ENCODE data around the gene MACROD1.
"Not testable (repeated sequence)": the region's sequence is repeated elsewhere in the genome, so short reads cannot be mapped to it uniquely, and the experiment has no call there.

MACROD1 gene

DNA sequence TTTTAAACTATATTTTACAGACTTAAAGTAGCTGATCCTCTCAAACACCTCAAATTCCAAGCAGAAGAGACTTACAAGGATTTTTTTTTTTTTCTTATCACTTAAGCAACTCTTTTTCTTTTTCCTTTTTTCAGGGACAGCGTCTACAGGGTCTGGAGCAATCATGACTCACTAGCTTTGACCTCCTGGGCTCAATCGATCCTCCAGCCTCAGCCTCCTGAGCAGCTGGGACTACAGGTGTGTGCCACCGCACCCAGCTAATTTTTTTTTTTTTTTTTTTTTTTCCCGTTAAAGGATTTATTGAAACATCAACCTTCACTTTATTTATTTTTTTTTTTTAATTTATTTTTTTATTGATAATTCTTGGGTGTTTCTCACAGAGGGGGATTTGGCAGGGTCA is 4.5 kb upstream of the MACROD1 start:
- Histone ChIP-seq H3K9me3 (ENCODE audit: severe bottlenecking) (peaks cover 2% of the 10 kb centered on the region), H3K36me3 (ENCODE audit: low read depth) (no peaks in the 10 kb centered on the region), H3K27ac (ENCODE audit: poor library complexity, severe bottlenecking) (no peak overlapping the region), H3K4me1 (ENCODE audit: insufficient read depth, poor library complexity, severe bottlenecking) (peaks cover 3% of the 10 kb centered on the region), H3K4me3 (ENCODE audit: severe bottlenecking) (no peak overlapping the region), H3K27me3 (ENCODE audit: insufficient read depth, poor library complexity, severe bottlenecking) (no peaks in the 10 kb centered on the region)
- ATAC-seq (ENCODE audit: low read depth), result no peak
- DNase-seq (ENCODE audit: low spot score), result no peak
- TF ChIP-seq, protein P1, sequence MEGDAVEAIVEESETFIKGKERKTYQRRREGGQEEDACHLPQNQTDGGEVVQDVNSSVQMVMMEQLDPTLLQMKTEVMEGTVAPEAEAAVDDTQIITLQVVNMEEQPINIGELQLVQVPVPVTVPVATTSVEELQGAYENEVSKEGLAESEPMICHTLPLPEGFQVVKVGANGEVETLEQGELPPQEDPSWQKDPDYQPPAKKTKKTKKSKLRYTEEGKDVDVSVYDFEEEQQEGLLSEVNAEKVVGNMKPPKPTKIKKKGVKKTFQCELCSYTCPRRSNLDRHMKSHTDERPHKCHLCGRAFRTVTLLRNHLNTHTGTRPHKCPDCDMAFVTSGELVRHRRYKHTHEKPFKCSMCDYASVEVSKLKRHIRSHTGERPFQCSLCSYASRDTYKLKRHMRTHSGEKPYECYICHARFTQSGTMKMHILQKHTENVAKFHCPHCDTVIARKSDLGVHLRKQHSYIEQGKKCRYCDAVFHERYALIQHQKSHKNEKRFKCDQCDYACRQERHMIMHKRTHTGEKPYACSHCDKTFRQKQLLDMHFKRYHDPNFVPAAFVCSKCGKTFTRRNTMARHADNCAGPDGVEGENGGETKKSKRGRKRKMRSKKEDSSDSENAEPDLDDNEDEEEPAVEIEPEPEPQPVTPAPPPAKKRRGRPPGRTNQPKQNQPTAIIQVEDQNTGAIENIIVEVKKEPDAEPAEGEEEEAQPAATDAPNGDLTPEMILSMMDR (IDR thresholded peaks at IDR 0.05; ENCODE audit: poor library complexity, severe bottlenecking), result no peak

DNA sequence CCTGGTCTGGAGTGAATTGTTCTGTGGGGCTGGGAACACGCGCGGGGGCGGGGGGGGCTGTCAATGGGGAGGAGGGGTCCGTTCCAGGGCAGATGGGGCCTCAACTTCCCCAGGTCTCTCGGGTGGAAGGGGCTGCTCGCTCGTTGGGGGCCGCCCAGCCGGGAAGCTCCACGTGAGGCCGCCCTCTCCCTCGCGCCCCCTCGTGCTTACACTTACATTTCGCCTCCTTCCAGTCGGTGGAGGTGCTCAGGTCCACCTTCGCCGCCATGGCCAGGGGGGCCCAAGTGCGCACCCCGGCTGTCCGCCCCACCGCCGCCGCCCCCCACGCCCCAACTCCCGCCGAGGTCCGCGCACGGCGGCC is 452 bp downstream of the MACROD1 start:
- H3K27ac ChIP-seq (ENCODE audit: poor library complexity, severe bottlenecking), result peak overlapping the region; percentile 35
- no peaks in the 10 kb centered on the region for H3K9me3 ChIP-seq (ENCODE audit: severe bottlenecking)
- ATAC-seq (ENCODE audit: low read depth), result peak; percentile 23; the same call in 2 of the 3 replicates

DNA sequence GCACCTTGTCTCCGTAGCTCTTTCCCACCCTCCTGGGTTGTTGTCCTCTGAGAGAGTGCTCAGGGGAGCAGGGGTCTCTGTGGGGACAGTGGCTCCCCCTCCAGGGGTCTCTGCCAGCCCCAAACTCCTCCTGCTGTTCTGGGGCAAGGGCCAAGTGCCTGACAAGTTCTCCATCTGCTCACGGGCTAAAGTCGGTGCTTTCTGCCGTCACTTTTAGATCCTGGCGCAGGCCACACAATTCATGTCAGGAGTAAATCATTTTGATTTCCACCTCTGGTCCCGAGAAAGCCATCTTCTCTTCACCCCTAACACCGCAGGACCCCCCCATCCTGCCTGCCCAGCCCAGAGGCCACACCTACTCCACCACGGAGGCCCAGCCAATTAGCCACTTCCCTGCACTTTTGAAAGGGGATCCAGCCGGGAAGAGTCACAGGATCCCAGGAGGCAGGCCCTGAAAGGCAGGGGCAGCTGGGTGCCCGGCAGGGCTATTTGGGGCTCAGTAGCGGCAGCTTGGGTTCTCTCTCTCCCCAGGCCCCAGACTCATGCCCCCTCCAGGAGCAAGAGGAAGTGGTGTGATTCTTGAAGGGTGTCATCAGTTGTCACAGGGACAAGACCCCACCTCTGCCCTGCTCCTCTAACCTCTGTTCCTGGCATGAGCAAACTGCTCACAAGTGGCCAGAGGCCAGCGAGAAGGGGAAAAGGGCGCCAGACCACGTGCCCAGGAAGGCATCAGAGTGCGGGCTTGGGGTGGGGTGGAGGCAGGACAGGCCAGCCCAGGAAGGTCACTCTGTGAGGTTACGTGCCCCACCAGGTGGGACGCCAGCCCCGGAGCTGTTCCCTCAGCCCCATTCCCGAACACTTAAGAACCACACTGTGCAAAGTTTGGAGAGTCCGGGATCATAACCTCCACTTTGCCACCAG is 1.3 kb downstream of the MACROD1 start:
- H3K4me3 ChIP-seq (ENCODE audit: severe bottlenecking), result peak overlapping the region; percentile 67
- no peak for DNase-seq (ENCODE audit: low spot score)

More for the DNA sequence above, 452 bp downstream of the MACROD1 start:
- Histone ChIP-seq H3K4me3 (ENCODE audit: severe bottlenecking) (peak overlapping the region; percentile 67), H3K4me1 (ENCODE audit: insufficient read depth, poor library complexity, severe bottlenecking) (peaks cover 7% of the 10 kb centered on the region), H3K27me3 (ENCODE audit: insufficient read depth, poor library complexity, severe bottlenecking) (no peaks in the 10 kb centered on the region), H3K36me3 (ENCODE audit: low read depth) (no peaks in the 10 kb centered on the region)
- no peak for DNase-seq (ENCODE audit: low spot score)
- TF ChIP-seq, protein P1 (IDR thresholded peaks at IDR 0.05; ENCODE audit: poor library complexity, severe bottlenecking), result peak; percentile 23

DNA sequence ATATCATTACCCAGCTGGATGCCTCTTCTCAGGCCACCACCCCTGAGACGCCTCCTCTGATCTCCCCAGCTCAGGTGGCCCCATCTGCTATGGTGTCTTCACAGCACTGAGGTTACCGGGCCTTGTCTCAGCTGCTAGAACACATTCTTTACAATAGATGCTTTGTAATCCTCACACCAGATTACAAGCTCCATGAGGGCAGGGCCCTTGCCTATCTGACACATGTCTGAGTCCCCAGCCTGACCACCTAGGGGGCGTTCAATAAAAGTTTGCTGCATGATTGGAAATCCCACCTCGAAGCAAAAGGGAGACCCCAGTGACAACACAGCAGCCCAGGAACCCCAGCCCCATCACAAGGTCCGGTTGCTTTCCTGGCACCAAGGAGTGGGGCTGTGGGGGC is 2.0 kb downstream of the MACROD1 start:
- TF ChIP-seq, protein P1 (IDR thresholded peaks at IDR 0.05; ENCODE audit: poor library complexity, severe bottlenecking), result no peak
- H3K9me3 ChIP-seq (ENCODE audit: severe bottlenecking), result no peaks in the 10 kb centered on the region
- no peaks in the 10 kb centered on the region for H3K27me3 ChIP-seq (ENCODE audit: insufficient read depth, poor library complexity, severe bottlenecking)
- no peak overlapping the region for H3K4me3 ChIP-seq (ENCODE audit: severe bottlenecking)
- no peak for DNase-seq (ENCODE audit: low spot score)
- H3K27ac ChIP-seq (ENCODE audit: poor library complexity, severe bottlenecking), result no peak overlapping the region
- peaks cover 7% of the 10 kb centered on the region for H3K4me1 ChIP-seq (ENCODE audit: insufficient read depth, poor library complexity, severe bottlenecking)
- no peaks in the 10 kb centered on the region for H3K36me3 ChIP-seq (ENCODE audit: low read depth)
- no peak for ATAC-seq (ENCODE audit: low read depth)

More for the DNA sequence above, 1.3 kb downstream of the MACROD1 start:
- TF ChIP-seq, protein P1 (IDR thresholded peaks at IDR 0.05; ENCODE audit: poor library complexity, severe bottlenecking), result no peak
- Histone ChIP-seq H3K27ac (ENCODE audit: poor library complexity, severe bottlenecking) (peak overlapping the region; percentile 35), H3K4me1 (ENCODE audit: insufficient read depth, poor library complexity, severe bottlenecking) (peaks cover 7% of the 10 kb centered on the region), H3K36me3 (ENCODE audit: low read depth) (no peaks in the 10 kb centered on the region), H3K27me3 (ENCODE audit: insufficient read depth, poor library complexity, severe bottlenecking) (no peaks in the 10 kb centered on the region), H3K9me3 (ENCODE audit: severe bottlenecking) (no peaks in the 10 kb centered on the region)
- no peak for ATAC-seq (ENCODE audit: low read depth)

DNA sequence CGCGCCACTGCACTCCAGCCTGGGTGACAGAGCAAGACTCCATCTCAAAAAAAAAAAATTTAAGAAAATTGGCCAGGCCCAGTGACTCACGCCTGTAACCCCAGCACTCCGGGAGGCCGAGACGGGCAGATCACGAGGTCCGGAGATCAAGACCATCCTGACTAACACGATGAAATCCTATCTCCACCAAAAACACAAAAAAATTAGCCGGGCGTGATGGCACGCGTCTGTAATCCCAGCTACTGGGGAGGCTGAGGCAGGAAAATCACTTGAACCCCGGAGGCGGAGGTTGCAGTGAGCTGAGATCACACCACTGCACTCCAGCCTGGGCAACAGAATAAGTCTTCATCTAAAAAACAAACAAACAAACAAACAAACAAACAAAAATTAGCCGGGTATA is 3.1 kb downstream of the MACROD1 start:
- H3K4me3 ChIP-seq (ENCODE audit: severe bottlenecking); H3K27ac ChIP-seq (ENCODE audit: poor library complexity, severe bottlenecking); DNase-seq (ENCODE audit: low spot score); H3K36me3 ChIP-seq (ENCODE audit: low read depth); H3K4me1 ChIP-seq (ENCODE audit: insufficient read depth, poor library complexity, severe bottlenecking); H3K27me3 ChIP-seq (ENCODE audit: insufficient read depth, poor library complexity, severe bottlenecking); H3K9me3 ChIP-seq (ENCODE audit: severe bottlenecking); ATAC-seq (ENCODE audit: low read depth): not testable (repeated sequence)
